ENCODE results near the gene EFL1.

- no peak for TF ChIP-seq CTCF (IDR thresholded peaks at IDR 0.05 in 4 of 5, conservative IDR thresholded peaks at IDR 0.05 in 1 of 5)
- no peak for TF ChIP-seq POLR2A (IDR thresholded peaks at IDR 0.05)
Observed at GRCh38 chr15:82118040-82118439, 144.5 kb downstream of the EFL1 start.

Measured in gastrocnemius medialis (tissue), 4 donors.